IMR-90 (cell line): ENCODE results near the gene RGS13. TPM values are rescaled to one million over a fixed set of nuclear protein-coding genes. Genes with fewer than 3 reads are reported as not detected.
"Not testable (repeated sequence)": the region's sequence is repeated elsewhere in the genome, so short reads cannot be mapped to it uniquely, and the experiment has no call there.

Experiments
- ATAC-seq: fragments of 200-7000 bp; cut with Tn5 transposase; 2 replicates; pipeline ENCODE4 v1.9.1; 2020; ENCODE audit warnings: low read depth, mild to moderate bottlenecking, moderate library complexity
- BruUV-seq: library from RNA; stranded (reverse); fragments of 400-500 nt; replicated peaks from 2 replicates; lab custom pipeline; 2021; lab: Mats Ljungman, UMichigan
- CTCF ChIA-PET: fragments of 300-600 bp; formaldehyde crosslinking; extraction: SDS; loops from one replicate; lab custom pipeline; 2021; ENCODE audit warnings: antibody characterized with exemption; lab: Yijun Ruan, JAX
- POLR2A ChIA-PET: fragments of 300-600 bp; sonication (Branson Sonifier 250); formaldehyde crosslinking; loops from one replicate; lab custom pipeline; 2022; ENCODE audit warnings: antibody characterized with exemption; ENCODE audit not compliant: unreplicated experiment; lab: Charles Lee
- DNase-seq: peaks from one replicate; pipeline ENCODE4 v3.0.0; 2013
- H2AFZ ChIP-seq: replicated peaks from 2 replicates; pipeline ENCODE3; 2013; ENCODE audit warnings: low read length, mild to moderate bottlenecking; ENCODE audit not compliant: poor library complexity
- H2AK5ac ChIP-seq: 2 replicates; pipeline ENCODE4 v1.6.1; 2013; ENCODE audit warnings: low read depth, low read length, inconsistent platforms
- H2AK9ac ChIP-seq: replicated peaks from 2 replicates; pipeline ENCODE3; 2013; ENCODE audit warnings: mild to moderate bottlenecking, low read depth, low read length, moderate library complexity; ENCODE audit not compliant: poor library complexity
- H2BK120ac ChIP-seq: 2 replicates; pipeline ENCODE4 v1.6.1; 2013; ENCODE audit warnings: low read depth, low read length, inconsistent platforms
- H2BK15ac ChIP-seq: 3 replicates; pipeline ENCODE4 v1.6.1; 2013; ENCODE audit warnings: low read depth, low read length, inconsistent platforms
- H2BK20ac ChIP-seq: 2 replicates; pipeline ENCODE4 v1.6.1; 2013; ENCODE audit warnings: low read depth, mild to moderate bottlenecking, inconsistent platforms, low read length, moderate library complexity
- H2BK5ac ChIP-seq: 2 replicates; pipeline ENCODE4 v1.6.1; 2013; ENCODE audit warnings: mild to moderate bottlenecking, low read depth, low read length, inconsistent platforms; ENCODE audit not compliant: poor library complexity, severe bottlenecking
- H3K14ac ChIP-seq: replicated peaks from 2 replicates; pipeline ENCODE4 v1.6.1; 2013; ENCODE audit warnings: low read depth, low read length, inconsistent platforms
- H3K18ac ChIP-seq: 2 replicates; pipeline ENCODE4 v1.6.1; 2013; ENCODE audit warnings: low read depth, low read length, control low read depth
- H3K23ac ChIP-seq: 2 replicates; pipeline ENCODE4 v1.6.1; 2013; ENCODE audit warnings: low read depth, low read length, inconsistent platforms
- H3K27ac ChIP-seq: 2 replicates; pipeline ENCODE4 v1.5.1; 2013; ENCODE audit warnings: mild to moderate bottlenecking, control low read depth, low read length; ENCODE audit not compliant: insufficient read depth
- H3K27me3 ChIP-seq: 2 replicates; pipeline ENCODE4 v1.6.1; 2013; ENCODE audit warnings: low read length; ENCODE audit not compliant: control insufficient read depth, insufficient read depth
- H3K36me3 ChIP-seq: 2 replicates; pipeline ENCODE4 v1.6.1; 2013; ENCODE audit warnings: low read length, mixed read lengths; ENCODE audit not compliant: control insufficient read depth, insufficient read depth
- H3K4ac ChIP-seq: 2 replicates; pipeline ENCODE4 v1.6.1; 2013; ENCODE audit warnings: low read depth, low read length, inconsistent platforms
- H3K4me1 ChIP-seq: 2 replicates; pipeline ENCODE4 v1.6.1; 2013; ENCODE audit warnings: low read length, mixed read lengths; ENCODE audit not compliant: control insufficient read depth, insufficient read depth
- H3K4me2 ChIP-seq: 2 replicates; pipeline ENCODE4 v1.6.1; 2013; ENCODE audit warnings: low read depth, mild to moderate bottlenecking, control low read depth, low read length, moderate library complexity
- H3K4me3 ChIP-seq: 2 replicates; pipeline ENCODE4 v1.5.1; 2013; ENCODE audit warnings: low read depth, mild to moderate bottlenecking, control low read depth, low read length, moderate library complexity; ENCODE audit not compliant: insufficient read depth
- H3K56ac ChIP-seq: 2 replicates; pipeline ENCODE4 v1.6.1; 2013; ENCODE audit warnings: low read length, inconsistent platforms; ENCODE audit not compliant: insufficient read depth; ENCODE audit errors: extremely low read depth
- H3K79me1 ChIP-seq, 2 experiments: 2 replicates each; pipeline ENCODE4 v1.6.1; 2013; ENCODE audit warnings: low read length in 2 of 2, inconsistent platforms in 1 of 2, low read depth in 1 of 2
- H3K9ac ChIP-seq: 2 replicates; pipeline ENCODE4 v1.6.1; 2013; ENCODE audit warnings: low read depth, low read length, control low read depth
- H3K9me1 ChIP-seq: 2 replicates; pipeline ENCODE4 v1.6.1; 2013; ENCODE audit warnings: low read length, inconsistent platforms; ENCODE audit not compliant: insufficient read depth
- H3K9me3 ChIP-seq: 2 replicates; pipeline ENCODE4 v1.6.1; 2013; ENCODE audit warnings: low read length; ENCODE audit not compliant: control insufficient read depth, insufficient read depth
- H4K20me1 ChIP-seq: 2 replicates; pipeline ENCODE4 v1.6.1; 2013; ENCODE audit warnings: low read length, inconsistent platforms; ENCODE audit not compliant: insufficient read depth
- H4K5ac ChIP-seq: 2 replicates; pipeline ENCODE4 v1.6.1; 2013; ENCODE audit warnings: mild to moderate bottlenecking, low read depth, low read length, control low read depth
- H4K8ac ChIP-seq, 2 experiments: 2 replicates each; pipeline ENCODE4 v1.6.1; 2013; ENCODE audit warnings: low read depth in 2 of 2, low read length in 2 of 2, control low read depth in 1 of 2, inconsistent platforms in 1 of 2
- H4K91ac ChIP-seq: 2 replicates; pipeline ENCODE4 v1.6.1; 2013; ENCODE audit warnings: low read depth, low read length, inconsistent platforms; ENCODE audit not compliant: insufficient read depth
- BHLHE40 ChIP-seq: fragments of 150-350 bp; IDR thresholded peaks from 2 replicates; pipeline ENCODE4 v1.6.1; 2016; ENCODE audit warnings: mild to moderate bottlenecking, low read depth, low read length
- NFE2L2 ChIP-seq: fragments of 150-350 bp; IDR thresholded peaks from 2 replicates; pipeline ENCODE4 v1.6.1; 2016; ENCODE audit warnings: low read depth, mild to moderate bottlenecking, low read length
- POLR2A ChIP-seq: IDR thresholded peaks from 2 replicates; pipeline ENCODE4 v1.6.1; 2012; ENCODE audit warnings: mild to moderate bottlenecking, low read depth, low read length
- RAD21 ChIP-seq: IDR thresholded peaks from 2 replicates; pipeline ENCODE4 v1.6.1; 2012; ENCODE audit warnings: low read length, improper control_type of control experiment
- SMC3 ChIP-seq: fragments of 150-350 bp; IDR thresholded peaks from 2 replicates; pipeline ENCODE4 v1.6.1; 2016; ENCODE audit warnings: low read depth, mild to moderate bottlenecking, antibody characterized with exemption, low read length, moderate library complexity
- USF2 ChIP-seq: fragments of 150-350 bp; IDR thresholded peaks from 2 replicates; pipeline ENCODE4 v1.6.1; 2017; ENCODE audit warnings: mild to moderate bottlenecking, antibody characterized with exemption, low read length, low read depth
- WGBS, 2 experiments: methylation state at CpG; one replicate each; pipeline versions ENCODE4 v1.1.5 to v1.1.7; 2013; ENCODE audit warnings: missing lambda C conversion rate in 2 of 2; ENCODE audit not compliant: insufficient read length in 1 of 2; ENCODE audit errors: extremely low coverage in 2 of 2; 5-methylcytosine and 5-hydroxymethylcytosine counted together
- dilution Hi-C: fragments of 300-500 bp; cut with HindIII; formaldehyde crosslinking; loops from one replicate; pipeline ENCODE4 v1.14.3; 2018; ENCODE audit warnings: low sequenced_read_pairs; ENCODE audit not compliant: unreplicated experiment
- in situ Hi-C: fragments of 300-500 bp; cut with MboI; formaldehyde crosslinking; loops from 3 replicates; pipeline ENCODE4 v1.14.3; 2019; ENCODE audit warnings: low sequenced_read_pairs, inconsistent platforms, mixed read lengths
- intact Hi-C: fragments of 100-400 bp; cut with micrococcal nuclease; formaldehyde crosslinking; loops from 2 replicates; pipeline ENCODE4 v1.10.0; 2022
- polyA plus RNA-seq, 3 experiments: library from polyadenylated mRNA; depleted of rRNA; stranded (reverse); fragments of >200 nt; gene quantifications; 2 replicates each; pipeline ENCODE4 v1.2.3, GENCODE V29; 2012; ENCODE audit warnings: low replicate concordance in 1 of 3
- total RNA-seq: library from RNA; depleted of rRNA; stranded (reverse); fragments of >200 nt; gene quantifications from 2 replicates; pipeline ENCODE4 v1.2.3, GENCODE V29; 2012

Gene RGS13
- total and polyA plus RNA-seq, 2 of the 4 experiments (the other 2 are of a cell fraction), result not detected

DNA sequence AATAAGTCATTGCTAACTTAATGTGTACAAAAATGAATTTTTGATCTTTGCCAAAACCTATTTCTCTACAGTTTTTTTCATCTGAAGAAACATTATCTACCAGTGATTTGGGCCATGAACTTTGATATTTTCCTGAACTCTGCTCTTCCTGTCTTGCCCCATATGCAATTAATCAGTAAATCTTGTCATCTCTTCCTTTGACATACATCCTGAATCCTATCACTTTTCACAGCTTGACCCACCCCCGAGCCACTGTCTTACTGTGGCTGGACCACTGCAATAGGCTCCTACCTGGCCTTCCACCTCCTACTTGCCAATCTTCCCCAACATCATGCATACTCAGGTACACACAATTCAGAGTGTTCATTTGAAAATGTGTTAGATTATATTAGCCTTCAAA is 46.4 kb downstream of the RGS13 start:
- Histone ChIP-seq H4K91ac (no peak overlapping the region), H2BK5ac (no peak overlapping the region), H3K36me3 (no peaks in the 10 kb centered on the region), H4K20me1 (no peaks in the 10 kb centered on the region), H3K56ac (no peak overlapping the region), H3K9me3 (no peaks in the 10 kb centered on the region), H3K27me3 (no peaks in the 10 kb centered on the region), H3K79me1 (no peaks in the 10 kb centered on the region), H4K5ac (no peak overlapping the region), H2BK120ac (no peak overlapping the region), H3K14ac (no peak overlapping the region), H2BK20ac (no peak overlapping the region), H3K27ac (no peak overlapping the region), H2AK9ac (no peak overlapping the region), H3K23ac (no peak overlapping the region), H2AFZ (no peak overlapping the region), H3K4me2 (no peak overlapping the region), H3K9me1 (no peaks in the 10 kb centered on the region), H3K4ac (no peak overlapping the region), H2BK15ac (no peak overlapping the region), H3K9ac (no peak overlapping the region), H3K4me1 (no peaks in the 10 kb centered on the region), H4K8ac (no peak overlapping the region), H3K18ac (no peak overlapping the region), H2AK5ac (no peak overlapping the region), H3K4me3 (no peak overlapping the region)
- TF ChIP-seq RAD21 (no peak), POLR2A (no peak), BHLHE40 (no peak), SMC3 (no peak), USF2 (no peak), NFE2L2 (no peak)
- POLR2A ChIA-PET, result no interaction called here
- intact Hi-C loops (no loop called here), in situ Hi-C loops (no loop called here), dilution Hi-C loops (no loop called here)
- ATAC-seq (no peak), DNase-seq (no peak)
- no TSS peak for BruUV-seq
- WGBS, 2 experiments, result no CpG with 5 or more reads among the region's 1 CpG
- CTCF ChIA-PET, result no interaction called here

DNA sequence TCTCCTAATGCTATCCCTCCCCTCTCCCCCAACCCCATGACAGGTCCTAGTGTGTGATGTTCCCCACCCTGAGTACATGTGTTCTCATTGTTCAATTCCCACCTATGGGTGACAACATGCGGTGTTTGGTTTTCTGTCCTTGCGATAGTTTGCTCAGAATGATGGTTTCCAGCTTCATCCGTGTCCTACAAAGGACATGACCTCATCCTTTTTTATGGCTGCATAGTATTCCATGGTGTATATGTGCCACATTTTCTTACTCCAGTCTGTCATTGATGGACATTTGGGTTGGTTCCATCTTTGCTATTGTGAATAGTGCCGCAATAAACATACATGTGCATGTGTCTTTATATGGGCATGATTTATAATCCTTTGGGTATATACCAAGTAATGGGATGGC is 47.1 kb downstream of the RGS13 start:
- H2AFZ ChIP-seq, H3K14ac ChIP-seq, H3K9ac ChIP-seq, H3K9me1 ChIP-seq, POLR2A ChIA-PET, H4K20me1 ChIP-seq, DNase-seq, H2AK5ac ChIP-seq, H4K91ac ChIP-seq, H2AK9ac ChIP-seq, intact Hi-C loops, H3K9me3 ChIP-seq, H2BK15ac ChIP-seq, H2BK5ac ChIP-seq, H3K23ac ChIP-seq, H4K8ac ChIP-seq, BruUV-seq, CTCF ChIA-PET, H3K36me3 ChIP-seq, H3K4me1 ChIP-seq, ATAC-seq, H3K4me2 ChIP-seq, H3K27ac ChIP-seq, H3K27me3 ChIP-seq, H3K79me1 ChIP-seq, H2BK120ac ChIP-seq, dilution Hi-C loops, H3K56ac ChIP-seq, H3K18ac ChIP-seq, H4K5ac ChIP-seq, H2BK20ac ChIP-seq, in situ Hi-C loops, H3K4ac ChIP-seq, H3K4me3 ChIP-seq: not testable (repeated sequence)
- no CpG with 5 or more reads among the region's 4 CpGs for WGBS, 2 experiments
